ENCODE measurements around the gene LDLRAP1. TPM values are rescaled to one million over a fixed set of nuclear protein-coding genes. Genes with fewer than 3 reads are reported as not detected.
A peak's percentile ranks its signal among the peaks of the same experiment; 100 is the strongest.

Gene LDLRAP1
- total RNA-seq, 6 donors from 2014 or later = 16.7 to 36.1 (median 30.5) TPM

DNA sequence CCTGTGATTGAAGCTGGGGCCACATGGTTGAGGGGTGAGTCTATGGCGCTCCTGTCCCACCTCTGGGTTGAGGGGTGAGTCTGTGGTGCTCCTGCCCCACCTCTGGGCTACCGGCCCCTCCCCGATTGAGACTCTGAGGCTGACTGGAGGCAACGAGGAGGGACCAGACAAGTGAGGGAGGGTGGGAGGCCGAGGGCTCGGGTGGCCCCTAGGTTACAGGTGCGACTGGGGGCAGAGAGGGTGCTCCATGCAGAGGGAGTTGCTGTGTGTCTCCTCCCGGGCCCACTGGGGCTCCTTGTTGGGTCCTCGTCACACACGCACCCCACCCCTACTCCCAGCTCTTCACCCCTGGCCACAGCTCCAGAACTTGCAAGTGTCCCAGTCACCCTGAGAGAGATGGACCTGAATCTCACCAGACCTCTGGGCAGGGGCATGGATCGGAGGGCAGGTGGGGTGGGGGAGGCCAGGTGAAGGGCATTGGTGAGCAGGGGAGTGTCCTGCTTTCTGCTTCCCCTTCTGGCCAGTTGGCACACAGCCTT lies 12.8 kb downstream of the LDLRAP1 start:
- H3K4me1 ChIP-seq = peaks cover 47 to 86% (median 67%) of the 10 kb centered on the region in 4 donors

DNA sequence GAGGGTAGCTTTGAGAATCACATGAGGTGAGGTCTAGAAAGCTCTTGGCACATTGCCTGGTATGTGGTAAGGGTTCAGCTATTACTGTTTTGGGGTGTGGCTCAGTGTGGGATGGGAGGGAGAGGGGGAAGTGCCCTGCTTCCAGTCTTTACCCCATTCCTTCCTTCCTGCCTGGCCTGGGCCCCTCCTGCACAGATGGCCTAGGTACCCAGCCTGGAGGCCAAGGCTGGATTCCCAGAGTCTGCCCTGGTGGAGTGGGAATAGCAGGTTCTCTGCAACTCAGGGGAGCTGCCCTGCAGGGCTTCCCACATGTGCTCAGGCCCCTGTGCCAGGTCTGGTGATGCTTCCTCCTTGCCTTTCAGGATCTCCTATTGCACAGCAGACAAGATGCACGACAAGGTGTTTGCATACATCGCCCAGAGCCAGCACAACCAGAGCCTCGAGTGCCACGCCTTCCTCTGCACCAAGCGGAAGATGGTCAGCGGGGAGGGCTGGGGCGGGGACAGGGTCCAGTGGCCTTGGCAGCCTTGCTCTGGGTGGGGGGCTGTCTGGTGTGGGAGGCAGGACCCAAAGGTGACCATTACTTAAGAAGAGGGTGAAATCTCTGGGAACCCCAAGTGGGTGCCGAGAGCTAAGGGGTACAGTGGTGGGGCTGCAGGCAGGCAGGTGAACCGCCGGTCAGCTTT lies 13.5 kb downstream of the LDLRAP1 start:
- DNase-seq (peak in 1 of 2 donors; percentile 63), ATAC-seq (ENCODE audit: low FRiP score in 2 of 2) (peak; percentile 31 to 58)
- TF ChIP-seq POLR2A (IDR thresholded peaks at IDR 0.05) (no peak), POLR2AphosphoS5 (IDR thresholded peaks at IDR 0.05) (no peak), EP300 (IDR thresholded peaks at IDR 0.05) (no peak)
- TF ChIP-seq, protein P1, sequence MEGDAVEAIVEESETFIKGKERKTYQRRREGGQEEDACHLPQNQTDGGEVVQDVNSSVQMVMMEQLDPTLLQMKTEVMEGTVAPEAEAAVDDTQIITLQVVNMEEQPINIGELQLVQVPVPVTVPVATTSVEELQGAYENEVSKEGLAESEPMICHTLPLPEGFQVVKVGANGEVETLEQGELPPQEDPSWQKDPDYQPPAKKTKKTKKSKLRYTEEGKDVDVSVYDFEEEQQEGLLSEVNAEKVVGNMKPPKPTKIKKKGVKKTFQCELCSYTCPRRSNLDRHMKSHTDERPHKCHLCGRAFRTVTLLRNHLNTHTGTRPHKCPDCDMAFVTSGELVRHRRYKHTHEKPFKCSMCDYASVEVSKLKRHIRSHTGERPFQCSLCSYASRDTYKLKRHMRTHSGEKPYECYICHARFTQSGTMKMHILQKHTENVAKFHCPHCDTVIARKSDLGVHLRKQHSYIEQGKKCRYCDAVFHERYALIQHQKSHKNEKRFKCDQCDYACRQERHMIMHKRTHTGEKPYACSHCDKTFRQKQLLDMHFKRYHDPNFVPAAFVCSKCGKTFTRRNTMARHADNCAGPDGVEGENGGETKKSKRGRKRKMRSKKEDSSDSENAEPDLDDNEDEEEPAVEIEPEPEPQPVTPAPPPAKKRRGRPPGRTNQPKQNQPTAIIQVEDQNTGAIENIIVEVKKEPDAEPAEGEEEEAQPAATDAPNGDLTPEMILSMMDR (IDR thresholded peaks at IDR 0.05) = no peak
- Histone ChIP-seq H3K4me3 (no peak overlapping the region), H3K9me3 (no peaks in the 10 kb centered on the region), H3K27ac (peak overlapping the region in 3 of 4 donors; percentile 47 to 71 (median 69)), H3K4me1 (peaks cover 47 to 87% (median 65%) of the 10 kb centered on the region in 4 donors), H3K27me3 (no peaks in the 10 kb centered on the region), H3K36me3 (peaks cover 0 to 39% (median 5%) of the 10 kb centered on the region in 4 donors)
- WGBS, 2 donors = 71 to 84% methylated on average over 5 to 10 of the region's 10 CpGs

More for the DNA sequence above, 12.8 kb downstream of the LDLRAP1 start:
- no peak overlapping the region for H3K4me3 ChIP-seq
- peaks cover 0 to 39% (median 5%) of the 10 kb centered on the region in 4 donors for H3K36me3 ChIP-seq
- TF ChIP-seq, protein P1 (IDR thresholded peaks at IDR 0.05) = no peak
- TF ChIP-seq EP300 (IDR thresholded peaks at IDR 0.05) (no peak), POLR2A (IDR thresholded peaks at IDR 0.05) (no peak), POLR2AphosphoS5 (IDR thresholded peaks at IDR 0.05) (no peak)
- peak in 1 of 2 donors; percentile 61 for DNase-seq
- WGBS, 2 donors = 92 to 93% methylated on average over 10 to 11 of the region's 11 CpGs
- no peaks in the 10 kb centered on the region for H3K9me3 ChIP-seq
- H3K27me3 ChIP-seq = no peaks in the 10 kb centered on the region
- ATAC-seq (ENCODE audit: low FRiP score in 2 of 2) = no peak
- peak overlapping the region in 3 of 4 donors; percentile 47 to 71 (median 69) for H3K27ac ChIP-seq

DNA sequence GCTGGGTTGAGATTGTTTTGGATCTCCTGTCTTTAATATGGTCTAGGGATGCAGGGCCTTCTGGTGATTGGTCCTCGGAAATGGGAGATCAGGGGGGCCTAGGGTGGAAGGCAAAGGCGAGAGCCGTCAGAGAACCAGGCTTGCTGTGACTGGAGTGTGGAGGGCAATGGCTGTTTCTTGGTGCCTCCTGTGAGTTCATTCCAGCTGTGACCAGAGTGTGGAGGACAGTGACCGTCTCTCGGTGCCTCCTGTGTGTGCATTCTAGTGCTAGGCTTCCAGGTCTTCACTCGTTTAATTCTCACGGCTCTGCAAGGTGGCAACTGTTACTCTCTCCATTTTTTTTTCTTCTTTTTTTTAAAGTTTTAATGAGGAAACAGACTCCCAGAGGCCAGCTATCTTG lies 14.1 kb downstream of the LDLRAP1 start:
- DNase-seq (no peak), ATAC-seq (ENCODE audit: low FRiP score in 2 of 2) (no peak)
- no peaks in the 10 kb centered on the region for H3K27me3 ChIP-seq
- H3K9me3 ChIP-seq = no peaks in the 10 kb centered on the region
- TF ChIP-seq EP300 (IDR thresholded peaks at IDR 0.05) (no peak), POLR2A (IDR thresholded peaks at IDR 0.05) (no peak), POLR2AphosphoS5 (IDR thresholded peaks at IDR 0.05) (no peak)
- TF ChIP-seq, protein P1 (IDR thresholded peaks at IDR 0.05) = no peak
- H3K27ac ChIP-seq = peak overlapping the region in 2 of 4 donors; percentile 27 to 47
- peaks cover 48 to 88% (median 66%) of the 10 kb centered on the region in 4 donors for H3K4me1 ChIP-seq
- H3K36me3 ChIP-seq = peaks cover 0 to 39% (median 5%) of the 10 kb centered on the region in 4 donors
- WGBS, 2 donors = 89 to 92% methylated on average over 7 of the region's 7 CpGs
- H3K4me3 ChIP-seq = no peak overlapping the region

DNA sequence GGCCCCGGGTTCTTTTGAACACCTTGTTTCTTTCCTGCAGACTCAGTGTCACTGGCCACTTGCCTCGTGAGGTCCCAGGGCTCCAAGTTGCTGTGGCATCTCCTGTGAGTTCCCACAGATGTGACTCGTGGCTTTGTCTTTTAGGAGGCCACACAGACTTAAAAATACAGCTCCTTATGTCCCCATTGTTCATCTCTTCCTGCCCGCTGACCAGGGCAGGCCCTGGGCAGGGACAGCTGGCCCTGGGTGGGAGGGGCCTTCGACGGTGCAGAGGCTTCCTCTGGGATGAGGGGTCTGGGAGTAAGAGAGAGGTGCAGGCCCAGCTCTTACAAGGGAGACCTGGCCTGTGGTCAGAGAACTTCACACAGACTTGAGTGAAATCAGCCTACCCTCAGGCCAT lies 15.6 kb downstream of the LDLRAP1 start:
- DNase-seq (no peak), ATAC-seq (ENCODE audit: low FRiP score in 2 of 2) (no peak)
- Histone ChIP-seq H3K36me3 (peaks cover 0 to 53% (median 12%) of the 10 kb centered on the region in 4 donors), H3K27ac (peak overlapping the region in 3 of 4 donors; percentile 31 to 76 (median 47)), H3K9me3 (no peaks in the 10 kb centered on the region), H3K4me1 (peaks cover 48 to 79% (median 60%) of the 10 kb centered on the region in 4 donors), H3K4me3 (no peak overlapping the region), H3K27me3 (no peaks in the 10 kb centered on the region)
- no peak for TF ChIP-seq EP300 (IDR thresholded peaks at IDR 0.05)
- no peak for TF ChIP-seq POLR2AphosphoS5 (IDR thresholded peaks at IDR 0.05)
- no peak for TF ChIP-seq POLR2A (IDR thresholded peaks at IDR 0.05)
- TF ChIP-seq, protein P1 (IDR thresholded peaks at IDR 0.05) = no peak
- WGBS, 2 donors = 61 to 69% methylated on average over 6 of the region's 6 CpGs

Measured in upper lobe of left lung (tissue), 6 donors.